Measurements from ENCODE around the gene DNAI7. TPM values are rescaled to one million over a fixed set of nuclear protein-coding genes. Genes with fewer than 3 reads are reported as not detected.

The DNAI7 gene
- total RNA-seq, 1 experiment from 2014 or later, result 2.9 TPM

GRCh38 chr12:25119020-25119419 is 75.9 kb downstream of the DNAI7 start:
- no peaks in the 10 kb centered on the region for H3K79me2 ChIP-seq (ENCODE audit: low read depth)
- H3K9me2 ChIP-seq (ENCODE audit: insufficient read depth), result no peaks in the 10 kb centered on the region
- TF ChIP-seq CTCF (conservative IDR thresholded peaks at IDR 0.05) (no peak; the same call in 1 of the 2 replicates), EZH2 (IDR thresholded peaks at IDR 0.05; ENCODE audit: low read depth) (no peak)
- H3K9me3 ChIP-seq (ENCODE audit: insufficient read depth, low read depth), result no peaks in the 10 kb centered on the region
- H3K4me2 ChIP-seq, result no peak overlapping the region
- CTCF ChIA-PET, result no interaction called here
- no peak overlapping the region for H2AFZ ChIP-seq
- DNase-seq, result no peak
- no peaks in the 10 kb centered on the region for H3K36me3 ChIP-seq (ENCODE audit: low read depth)
- no TSS peak for BruUV-seq (replicated peaks)
- H3K27ac ChIP-seq, result no peak overlapping the region
- intact Hi-C loops (cut with micrococcal nuclease; ENCODE audit: unreplicated experiment), result no loop called here
- POLR2A ChIA-PET (ENCODE audit: unreplicated experiment), result no interaction called here
- H3K4me3 ChIP-seq, result no peak overlapping the region
- H3K4me1 ChIP-seq (replicated peaks; ENCODE audit: insufficient read depth), result no peaks in the 10 kb centered on the region
- no peaks in the 10 kb centered on the region for H3K27me3 ChIP-seq (ENCODE audit: insufficient read depth, low read depth)
- H3F3A ChIP-seq (ENCODE audit: insufficient read depth, low read depth), result no peaks in the 10 kb centered on the region
- H4K20me1 ChIP-seq (ENCODE audit: insufficient read depth), result no peaks in the 10 kb centered on the region

DNA sequence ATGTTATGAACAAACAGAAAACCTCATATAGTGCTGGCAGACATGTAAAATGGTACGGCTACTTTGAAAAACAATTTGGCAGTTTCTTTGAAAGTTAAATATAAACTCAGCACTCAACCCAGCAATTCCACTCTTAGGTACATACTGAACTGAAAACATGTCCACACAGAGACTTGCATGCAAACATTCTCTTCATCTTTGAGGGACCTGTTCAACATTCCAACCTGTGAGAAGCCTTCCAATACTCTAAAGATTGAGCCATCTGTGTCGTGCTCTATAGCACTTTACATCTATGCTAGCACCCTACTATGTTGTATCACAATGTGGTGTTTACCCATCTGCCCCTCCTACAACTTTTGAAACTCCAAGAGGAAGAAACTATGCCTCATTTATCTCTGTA is 79.3 kb downstream of the DNAI7 start:
- Histone ChIP-seq H3K36me3 (ENCODE audit: low read depth) (no peaks in the 10 kb centered on the region), H2AFZ (no peak overlapping the region), H3F3A (ENCODE audit: insufficient read depth, low read depth) (no peaks in the 10 kb centered on the region), H3K27ac (no peak overlapping the region), H3K4me3 (no peak overlapping the region), H4K20me1 (ENCODE audit: insufficient read depth) (no peaks in the 10 kb centered on the region), H3K9me2 (ENCODE audit: insufficient read depth) (no peaks in the 10 kb centered on the region), H3K9me3 (ENCODE audit: insufficient read depth, low read depth) (no peaks in the 10 kb centered on the region), H3K4me2 (no peak overlapping the region), H3K4me1 (replicated peaks; ENCODE audit: insufficient read depth) (no peaks in the 10 kb centered on the region), H3K79me2 (ENCODE audit: low read depth) (no peaks in the 10 kb centered on the region), H3K27me3 (ENCODE audit: insufficient read depth, low read depth) (no peaks in the 10 kb centered on the region)
- BruUV-seq (replicated peaks), result no TSS peak
- POLR2A ChIA-PET (ENCODE audit: unreplicated experiment), result no interaction called here
- no peak for DNase-seq
- CTCF ChIA-PET, result no interaction called here
- no peak for TF ChIP-seq CTCF (conservative IDR thresholded peaks at IDR 0.05)
- intact Hi-C loops (cut with micrococcal nuclease; ENCODE audit: unreplicated experiment), result no loop called here

GRCh38 chr12:25113651-25114050 is 81.3 kb downstream of the DNAI7 start:
- CTCF ChIA-PET, result no interaction called here
- Histone ChIP-seq H4K20me1 (ENCODE audit: insufficient read depth) (no peaks in the 10 kb centered on the region), H3K4me3 (no peak overlapping the region), H3K27ac (no peak overlapping the region), H3K36me3 (ENCODE audit: low read depth) (no peaks in the 10 kb centered on the region), H3K4me2 (no peak overlapping the region), H3K9me2 (ENCODE audit: insufficient read depth) (no peaks in the 10 kb centered on the region), H3K4me1 (replicated peaks; ENCODE audit: insufficient read depth) (no peaks in the 10 kb centered on the region), H2AFZ (0 out of 2 replicates have a peak overlapping the region, but pooled peaks have one; percentile 24), H3K9me3 (ENCODE audit: insufficient read depth, low read depth) (no peaks in the 10 kb centered on the region), H3K27me3 (ENCODE audit: insufficient read depth, low read depth) (no peaks in the 10 kb centered on the region), H3K79me2 (ENCODE audit: low read depth) (no peaks in the 10 kb centered on the region), H3F3A (ENCODE audit: insufficient read depth, low read depth) (no peaks in the 10 kb centered on the region)
- BruUV-seq (replicated peaks), result no TSS peak
- POLR2A ChIA-PET (ENCODE audit: unreplicated experiment), result no interaction called here
- no peak for DNase-seq
- TF ChIP-seq EZH2 (IDR thresholded peaks at IDR 0.05; ENCODE audit: low read depth), result no peak
- no peak for TF ChIP-seq CTCF (conservative IDR thresholded peaks at IDR 0.05)
- intact Hi-C loops (cut with micrococcal nuclease; ENCODE audit: unreplicated experiment), result no loop called here
